HepG2 (cell line): ENCODE results near the gene PRM2. TPM values are rescaled to one million over a fixed set of nuclear protein-coding genes. Genes with fewer than 3 reads are reported as not detected.

Experiments used
- FIP1L1 ChIP-seq: fragments of 200-400 bp; formaldehyde crosslinking; IDR thresholded peaks from 2 replicates; pipeline ENCODE4 v1.6.1; 2018; ENCODE audit warnings: low read depth, mild to moderate bottlenecking, low read length, moderate library complexity, borderline replicate concordance; ENCODE audit not compliant: insufficient read depth
- MAX ChIP-seq: IDR thresholded peaks from 2 replicates; pipeline ENCODE4 v1.6.1; 2012; ENCODE audit warnings: inconsistent platforms
- MAZ ChIP-seq, 2 experiments: sonication (generic) in 1 of 2; formaldehyde crosslinking in 1 of 2; IDR thresholded peaks; 2 replicates each; pipeline versions ENCODE4 v1.5.0 to v1.6.1; 2012 to 2020; ENCODE audit warnings: low read depth in 2 of 2, mild to moderate bottlenecking in 2 of 2, borderline replicate concordance in 1 of 2, improper control_type of control experiment in 1 of 2, low read length in 1 of 2, missing genetic modification reagents in 1 of 2, moderate library complexity in 1 of 2
- NAIF1 ChIP-seq: sonication (generic); formaldehyde crosslinking; IDR thresholded peaks from 2 replicates; pipeline ENCODE4 v1.5.0; 2020; ENCODE audit warnings: mild to moderate bottlenecking, missing genetic modification reagents, borderline replicate concordance
- NCOR1 ChIP-seq: fragments of 200-600 bp; sonication (generic); IDR thresholded peaks from 2 replicates; pipeline ENCODE4 v1.7.0; 2017; ENCODE audit warnings: antibody characterized with exemption, low read length, borderline replicate concordance
- SMARCE1 ChIP-seq: fragments of 450-650 bp; IDR thresholded peaks from 2 replicates; pipeline ENCODE4 v1.6.1; 2017; ENCODE audit warnings: borderline replicate concordance
- THAP9 ChIP-seq: sonication (generic); formaldehyde crosslinking; IDR thresholded peaks from 2 replicates; pipeline ENCODE4; 2020; ENCODE audit warnings: missing genetic modification reagents, mild to moderate bottlenecking, borderline replicate concordance
- ZKSCAN8 ChIP-seq: IDR thresholded peaks from 2 replicates; pipeline ENCODE4 v1.6.1; 2016; ENCODE audit warnings: borderline replicate concordance, missing genetic modification reagents, missing compliant biosample characterization
- ZNF609 ChIP-seq: sonication (generic); formaldehyde crosslinking; IDR thresholded peaks from 2 replicates; pipeline ENCODE4 v1.4.0; 2020; ENCODE audit warnings: mild to moderate bottlenecking, missing genetic modification reagents, borderline replicate concordance
- ZNF687 ChIP-seq: sonication (generic); formaldehyde crosslinking; IDR thresholded peaks from 2 replicates; pipeline ENCODE4 v1.5.1; 2020; ENCODE audit warnings: mild to moderate bottlenecking, missing genetic modification reagents, moderate library complexity
- ZSCAN12 ChIP-seq: sonication (generic); formaldehyde crosslinking; IDR thresholded peaks from 2 replicates; pipeline ENCODE4 v1.9.0; 2021; ENCODE audit warnings: mild to moderate bottlenecking, missing genetic modification reagents
- polyA plus RNA-seq, 8 experiments: library from polyadenylated mRNA; depleted of rRNA in 3 of 8; stranded (reverse) in 7 of 8; unstranded in 1 of 8; fragments of >200 nt; fragmentation: Illumina TruSeq in 4 of 8; extraction: Trizol in 4 of 8; gene quantifications; 2 replicates each; pipeline versions ENCODE4 v1.2.1 to v1.2.3, GENCODE V29; 2011 to 2016; ENCODE audit warnings: low read depth in 4 of 8, missing spikeins in 1 of 8, mixed read lengths in 1 of 8; ENCODE audit not compliant: insufficient read depth in 1 of 8
- total RNA-seq, 5 experiments: library from RNA; depleted of rRNA; stranded (reverse); fragments of >200 nt; fragmentation: Illumina TruSeq; extraction: Trizol; gene quantifications; 2 replicates each; pipeline ENCODE4 v1.2.3, GENCODE V29; 2016; ENCODE audit warnings: low read depth in 1 of 5

Gene PRM2
- total and polyA plus RNA-seq, 2 of the 13 experiments (the other 11 are each of a cell fraction or from before 2014, with no cell fraction given) = 0.54 TPM; not detected in 1

- TF ChIP-seq ZNF687 (CRISPR knock-in tag) (peak; percentile 83), NCOR1 (no peak), MAX (peak; percentile 83), ZKSCAN8 (CRISPR knock-in tag) (0 out of 2 replicates have a peak, but pooled peaks have one; percentile 36), ZNF609 (CRISPR knock-in tag) (0 out of 2 replicates have a peak, but pooled peaks have one; percentile 33), FIP1L1 (no peak), SMARCE1 (no peak), THAP9 (CRISPR knock-in tag) (0 out of 2 replicates have a peak, but pooled peaks have one; percentile 40), ZSCAN12 (CRISPR knock-in tag) (no peak), NAIF1 (0 out of 2 replicates have a peak, but pooled peaks have one; percentile 23), MAZ (IDR thresholded peaks at IDR 0.05; ENCODE audit: borderline replicate concordance, low read depth, low read length) (0 out of 2 replicates have a peak, but pooled peaks have one; percentile 57), MAZ (CRISPR knock-in tag; IDR thresholded peaks at IDR 0.05; ENCODE audit: low read depth) (no peak)
Observed at GRCh38 chr16:11312718-11313492, 36.6 kb upstream of the PRM2 start (continued).
